ENCODE results near the gene ESAM.

- TF ChIP-seq POLR2AphosphoS5 (IDR thresholded peaks at IDR 0.05), result no peak
- no peak for TF ChIP-seq EP300 (conservative IDR thresholded peaks at IDR 0.05; ENCODE audit: poor library complexity, severe bottlenecking)
- TF ChIP-seq, protein P1, sequence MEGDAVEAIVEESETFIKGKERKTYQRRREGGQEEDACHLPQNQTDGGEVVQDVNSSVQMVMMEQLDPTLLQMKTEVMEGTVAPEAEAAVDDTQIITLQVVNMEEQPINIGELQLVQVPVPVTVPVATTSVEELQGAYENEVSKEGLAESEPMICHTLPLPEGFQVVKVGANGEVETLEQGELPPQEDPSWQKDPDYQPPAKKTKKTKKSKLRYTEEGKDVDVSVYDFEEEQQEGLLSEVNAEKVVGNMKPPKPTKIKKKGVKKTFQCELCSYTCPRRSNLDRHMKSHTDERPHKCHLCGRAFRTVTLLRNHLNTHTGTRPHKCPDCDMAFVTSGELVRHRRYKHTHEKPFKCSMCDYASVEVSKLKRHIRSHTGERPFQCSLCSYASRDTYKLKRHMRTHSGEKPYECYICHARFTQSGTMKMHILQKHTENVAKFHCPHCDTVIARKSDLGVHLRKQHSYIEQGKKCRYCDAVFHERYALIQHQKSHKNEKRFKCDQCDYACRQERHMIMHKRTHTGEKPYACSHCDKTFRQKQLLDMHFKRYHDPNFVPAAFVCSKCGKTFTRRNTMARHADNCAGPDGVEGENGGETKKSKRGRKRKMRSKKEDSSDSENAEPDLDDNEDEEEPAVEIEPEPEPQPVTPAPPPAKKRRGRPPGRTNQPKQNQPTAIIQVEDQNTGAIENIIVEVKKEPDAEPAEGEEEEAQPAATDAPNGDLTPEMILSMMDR (IDR thresholded peaks at IDR 0.05; ENCODE audit: poor library complexity, severe bottlenecking), result no peak
- TF ChIP-seq, protein P2, sequence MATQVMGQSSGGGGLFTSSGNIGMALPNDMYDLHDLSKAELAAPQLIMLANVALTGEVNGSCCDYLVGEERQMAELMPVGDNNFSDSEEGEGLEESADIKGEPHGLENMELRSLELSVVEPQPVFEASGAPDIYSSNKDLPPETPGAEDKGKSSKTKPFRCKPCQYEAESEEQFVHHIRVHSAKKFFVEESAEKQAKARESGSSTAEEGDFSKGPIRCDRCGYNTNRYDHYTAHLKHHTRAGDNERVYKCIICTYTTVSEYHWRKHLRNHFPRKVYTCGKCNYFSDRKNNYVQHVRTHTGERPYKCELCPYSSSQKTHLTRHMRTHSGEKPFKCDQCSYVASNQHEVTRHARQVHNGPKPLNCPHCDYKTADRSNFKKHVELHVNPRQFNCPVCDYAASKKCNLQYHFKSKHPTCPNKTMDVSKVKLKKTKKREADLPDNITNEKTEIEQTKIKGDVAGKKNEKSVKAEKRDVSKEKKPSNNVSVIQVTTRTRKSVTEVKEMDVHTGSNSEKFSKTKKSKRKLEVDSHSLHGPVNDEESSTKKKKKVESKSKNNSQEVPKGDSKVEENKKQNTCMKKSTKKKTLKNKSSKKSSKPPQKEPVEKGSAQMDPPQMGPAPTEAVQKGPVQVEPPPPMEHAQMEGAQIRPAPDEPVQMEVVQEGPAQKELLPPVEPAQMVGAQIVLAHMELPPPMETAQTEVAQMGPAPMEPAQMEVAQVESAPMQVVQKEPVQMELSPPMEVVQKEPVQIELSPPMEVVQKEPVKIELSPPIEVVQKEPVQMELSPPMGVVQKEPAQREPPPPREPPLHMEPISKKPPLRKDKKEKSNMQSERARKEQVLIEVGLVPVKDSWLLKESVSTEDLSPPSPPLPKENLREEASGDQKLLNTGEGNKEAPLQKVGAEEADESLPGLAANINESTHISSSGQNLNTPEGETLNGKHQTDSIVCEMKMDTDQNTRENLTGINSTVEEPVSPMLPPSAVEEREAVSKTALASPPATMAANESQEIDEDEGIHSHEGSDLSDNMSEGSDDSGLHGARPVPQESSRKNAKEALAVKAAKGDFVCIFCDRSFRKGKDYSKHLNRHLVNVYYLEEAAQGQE (IDR thresholded peaks at IDR 0.05; ENCODE audit: borderline replicate concordance), result no peak
- TF ChIP-seq EZH2 (IDR thresholded peaks at IDR 0.05; ENCODE audit: borderline replicate concordance, insufficient read depth, low read length, poor library complexity, severe bottlenecking), result no peak
- no peak for TF ChIP-seq MXI1 (conservative IDR thresholded peaks at IDR 0.05; ENCODE audit: poor library complexity, severe bottlenecking)
- no peak for TF ChIP-seq TAF1 (IDR thresholded peaks at IDR 0.05; ENCODE audit: low read depth)
- no peak for TF ChIP-seq SMC3 (conservative IDR thresholded peaks at IDR 0.05; ENCODE audit: poor library complexity)
Observed at GRCh38 chr11:124719534-124719933, 42.6 kb downstream of the ESAM start.
